GM21390 (cell line): ENCODE results near the gene CCL15.
"Not testable (repeated sequence)": the region's sequence is repeated elsewhere in the genome, so short reads cannot be mapped to it uniquely, and the experiment has no call there.

ENCODE experiments used
- ATAC-seq: cut with Tn5 transposase; IDR thresholded peaks from one replicate; pipeline ENCODE4 v1.9.1; 2021; ENCODE audit not compliant: unreplicated experiment

The CCL15 gene

DNA sequence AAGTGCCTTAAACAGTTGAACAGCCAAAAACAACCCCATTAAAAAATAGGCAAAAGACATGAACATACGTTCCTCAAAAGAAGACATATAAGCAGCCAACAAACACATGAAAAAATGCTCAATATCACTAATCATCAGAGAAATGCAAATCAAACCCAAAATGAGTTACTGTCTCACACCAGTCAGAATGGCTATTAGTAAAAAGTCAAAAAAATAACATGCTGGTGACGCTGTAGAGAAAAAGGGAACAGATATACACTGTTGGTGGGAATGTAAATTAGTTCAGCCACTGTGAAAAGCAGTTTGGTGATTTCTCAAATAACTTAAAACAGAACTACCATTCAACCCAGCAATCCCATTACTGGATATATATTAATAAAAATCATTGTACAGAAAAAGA is 6.0 kb downstream of the CCL15 start:
- not testable (repeated sequence) for ATAC-seq

DNA sequence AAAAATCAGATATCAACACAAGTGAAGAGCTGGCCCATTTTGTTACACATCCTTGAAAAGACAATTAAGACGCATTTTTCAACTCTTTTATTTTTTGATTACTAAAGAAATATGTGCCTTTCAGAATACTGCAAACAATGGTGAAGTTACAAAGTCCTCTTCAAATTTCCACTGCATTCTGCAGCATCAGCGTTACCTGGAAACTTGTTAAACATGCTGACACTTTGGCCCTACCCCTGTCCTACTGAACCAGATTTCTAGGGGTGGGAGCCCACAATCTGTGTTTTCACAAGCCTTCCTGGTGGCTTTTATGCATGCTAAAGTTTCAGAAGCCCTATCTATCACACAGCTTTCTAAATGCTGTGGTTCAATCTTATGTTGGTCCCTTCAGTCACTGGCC is 10.3 kb downstream of the CCL15 start:
- ATAC-seq = no peak

DNA sequence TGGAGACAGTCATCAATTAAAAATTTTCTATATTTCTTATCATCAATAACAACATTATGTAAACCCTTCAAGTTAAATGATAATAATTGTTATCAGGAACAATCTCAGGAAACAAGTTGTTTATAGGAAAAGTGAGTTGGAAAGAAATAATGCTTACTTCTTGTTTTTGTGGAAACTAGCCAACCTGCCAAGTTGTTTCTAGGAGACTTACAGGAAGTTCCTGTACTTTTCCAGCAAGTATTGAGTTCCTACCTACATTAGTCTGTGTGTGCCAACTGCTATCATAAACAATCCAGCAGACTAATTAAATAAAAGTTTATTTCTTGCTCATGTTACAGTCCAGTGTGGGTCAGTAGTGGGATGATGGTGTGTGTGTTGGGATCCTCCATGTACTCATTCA is 13.2 kb downstream of the CCL15 start:
- no peak for ATAC-seq

DNA sequence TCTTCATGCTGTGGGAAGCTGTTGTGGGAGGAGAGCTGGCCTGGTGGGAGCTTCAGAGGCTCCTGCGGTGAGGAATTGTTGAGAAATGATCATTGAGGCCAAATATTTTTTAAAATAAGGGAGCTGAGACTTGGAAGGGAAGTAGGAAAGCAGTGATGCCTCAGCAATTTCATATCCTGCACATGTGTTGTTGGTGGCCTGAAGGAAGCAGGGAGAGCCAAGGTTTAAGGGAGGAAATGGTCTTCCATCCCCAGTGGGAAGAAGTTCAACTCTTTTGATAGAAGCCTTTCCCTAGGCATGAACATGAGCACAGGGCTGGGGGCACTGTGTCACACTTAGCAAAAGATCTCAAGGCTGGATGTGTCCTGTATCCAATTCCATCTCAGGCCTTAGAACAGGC is 14.7 kb downstream of the CCL15 start, which contains the start of gene CCL14:
CCL14 (minus strand) TSS at position 87 of the 400 bp plus-strand sequence; CDS start at position 7, 80 bp downstream.
- ATAC-seq = no peak

DNA sequence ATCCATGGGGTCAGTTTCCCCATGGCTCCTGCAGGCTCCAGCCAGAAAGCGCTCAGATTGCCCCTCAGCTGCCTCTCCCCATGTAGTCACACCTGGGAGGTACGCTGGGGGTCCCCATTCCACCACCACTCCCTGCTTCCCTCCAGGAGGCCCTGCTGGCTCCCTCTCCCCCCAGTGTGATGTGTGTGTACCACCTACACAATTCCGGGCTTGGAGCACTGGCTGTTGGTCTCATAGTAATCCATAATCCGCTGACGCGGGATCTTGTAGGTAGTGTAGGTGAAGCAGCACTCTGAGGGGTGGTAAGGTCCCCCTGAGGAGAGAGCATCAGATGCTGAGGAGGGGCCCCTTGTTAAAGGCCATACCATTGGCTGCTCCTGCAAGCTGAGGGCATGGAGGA is 17.2 kb downstream of the CCL15 start:
- no peak for ATAC-seq

DNA sequence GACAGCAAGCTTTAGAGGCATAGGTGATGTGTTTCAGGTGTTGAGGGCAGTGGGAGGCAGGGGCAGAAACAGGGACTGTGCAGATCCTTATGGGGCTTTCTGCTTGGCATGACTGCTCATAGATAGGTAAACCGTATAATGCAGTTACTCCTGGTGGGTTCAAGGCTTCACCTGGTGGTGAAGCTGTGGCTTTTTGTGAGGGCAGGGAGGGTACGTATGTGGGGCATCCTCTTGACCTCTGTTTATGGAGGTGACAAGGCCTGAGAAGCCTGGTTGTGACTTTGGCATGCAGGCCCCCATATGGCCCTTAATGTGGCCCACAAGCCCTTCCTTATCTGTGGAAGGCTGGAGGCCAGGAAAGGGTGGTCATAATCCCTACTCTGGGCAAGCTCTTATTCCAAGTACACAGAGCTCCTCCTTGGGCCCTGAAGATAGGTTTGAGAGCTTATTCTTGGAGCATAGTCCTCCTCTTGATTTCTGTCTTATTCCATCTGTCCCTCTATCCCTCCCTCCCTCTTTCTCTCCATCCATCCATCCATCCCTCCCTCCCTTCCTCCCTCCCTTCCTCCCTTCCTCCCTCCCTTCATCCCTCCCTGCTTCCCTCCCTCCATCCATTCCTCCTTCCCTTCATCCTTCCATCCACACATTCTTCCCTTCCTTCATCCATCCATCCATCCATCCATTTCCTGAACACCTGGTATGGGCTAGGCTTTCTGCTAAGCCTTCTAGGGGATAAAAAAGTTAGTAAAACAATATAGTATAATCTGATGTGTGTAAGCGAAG is 18.8 kb downstream of the CCL15 start:
- no peak for ATAC-seq

DNA sequence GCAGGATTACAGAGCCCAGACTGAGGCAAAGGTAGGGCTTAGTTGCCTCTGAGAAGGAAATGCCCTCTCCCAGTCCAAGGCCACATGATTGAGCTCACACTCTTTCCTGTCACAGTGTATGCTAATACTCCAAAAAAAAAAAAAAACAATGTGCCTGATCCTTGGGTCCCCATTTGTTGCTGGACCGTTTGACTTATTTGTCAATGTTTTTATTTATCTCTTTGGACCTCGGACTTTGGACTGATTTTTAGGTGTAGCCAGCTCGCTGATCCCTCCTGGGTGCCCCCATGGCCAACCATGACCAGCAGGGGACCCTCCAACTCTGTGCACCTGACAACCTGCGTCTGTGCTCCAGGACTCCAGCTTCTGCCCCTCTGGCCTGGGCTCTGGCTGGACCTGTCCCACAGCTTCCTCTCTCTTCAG is 19.4 kb downstream of the CCL15 start:
- ATAC-seq = no peak

DNA sequence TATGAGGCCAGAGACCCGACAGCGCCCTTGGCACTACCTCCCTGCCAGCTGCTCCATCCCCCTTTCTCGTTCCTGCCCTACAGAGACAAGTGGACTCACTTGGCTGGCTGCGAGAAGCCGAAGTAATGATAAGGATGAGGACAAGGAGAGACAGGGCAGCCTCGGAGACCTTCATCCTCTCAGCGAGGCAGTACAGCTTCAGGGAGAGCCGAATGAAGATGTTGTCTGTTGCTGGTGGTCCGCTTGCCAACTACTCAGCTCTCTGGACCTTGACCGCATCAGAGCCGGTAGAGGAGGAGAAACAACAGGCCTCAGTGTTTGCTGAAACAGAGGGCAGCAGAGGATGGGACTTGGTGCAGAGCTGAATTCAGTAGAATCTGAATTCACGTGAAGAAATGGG is 20.1 kb downstream of the CCL15 start, which contains the start of gene CCL16:
CCL16 (minus strand) TSS at position 252 of the 400 bp plus-strand sequence; CDS start at position 175, 77 bp downstream.
- no peak for ATAC-seq

DNA sequence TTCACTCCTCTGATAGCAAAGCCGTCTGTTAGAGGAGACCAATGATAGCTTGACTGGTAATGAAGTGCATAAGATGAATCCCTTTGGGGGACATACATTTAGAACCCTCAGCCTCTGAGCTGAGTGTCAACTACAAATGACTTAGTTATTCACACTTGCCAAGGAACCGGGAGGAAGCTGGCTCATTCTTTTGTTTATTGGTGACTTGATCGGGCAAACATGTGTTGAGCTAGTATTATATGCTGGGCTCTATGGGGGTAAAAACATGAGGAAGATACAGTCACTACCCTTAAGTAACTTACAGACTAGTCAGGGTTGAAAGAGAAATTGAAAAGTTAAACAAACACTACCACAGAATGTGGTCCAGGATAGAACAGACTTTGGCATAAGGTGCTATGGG is 23.0 kb downstream of the CCL15 start:
- ATAC-seq = no peak

DNA sequence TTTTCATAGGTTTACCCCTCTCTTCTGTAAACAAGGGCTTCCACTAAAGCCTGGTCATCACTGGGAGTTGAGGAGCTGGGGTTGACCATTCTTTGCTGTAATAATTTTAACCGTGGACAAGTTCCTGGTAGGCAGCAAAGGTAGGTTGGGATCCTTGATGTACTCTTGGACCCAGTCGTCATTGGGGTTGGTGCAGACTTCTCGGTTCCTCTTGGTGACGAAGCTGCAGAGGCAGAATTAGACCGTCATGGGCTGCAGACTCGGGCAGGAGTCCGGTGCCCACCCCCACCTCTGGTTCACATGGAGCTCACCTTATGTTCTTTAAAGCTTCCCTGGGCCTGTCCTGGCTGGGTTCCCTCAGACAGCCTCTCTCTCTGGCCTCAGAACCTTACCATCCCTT is 23.8 kb downstream of the CCL15 start:
- ATAC-seq = no peak

DNA sequence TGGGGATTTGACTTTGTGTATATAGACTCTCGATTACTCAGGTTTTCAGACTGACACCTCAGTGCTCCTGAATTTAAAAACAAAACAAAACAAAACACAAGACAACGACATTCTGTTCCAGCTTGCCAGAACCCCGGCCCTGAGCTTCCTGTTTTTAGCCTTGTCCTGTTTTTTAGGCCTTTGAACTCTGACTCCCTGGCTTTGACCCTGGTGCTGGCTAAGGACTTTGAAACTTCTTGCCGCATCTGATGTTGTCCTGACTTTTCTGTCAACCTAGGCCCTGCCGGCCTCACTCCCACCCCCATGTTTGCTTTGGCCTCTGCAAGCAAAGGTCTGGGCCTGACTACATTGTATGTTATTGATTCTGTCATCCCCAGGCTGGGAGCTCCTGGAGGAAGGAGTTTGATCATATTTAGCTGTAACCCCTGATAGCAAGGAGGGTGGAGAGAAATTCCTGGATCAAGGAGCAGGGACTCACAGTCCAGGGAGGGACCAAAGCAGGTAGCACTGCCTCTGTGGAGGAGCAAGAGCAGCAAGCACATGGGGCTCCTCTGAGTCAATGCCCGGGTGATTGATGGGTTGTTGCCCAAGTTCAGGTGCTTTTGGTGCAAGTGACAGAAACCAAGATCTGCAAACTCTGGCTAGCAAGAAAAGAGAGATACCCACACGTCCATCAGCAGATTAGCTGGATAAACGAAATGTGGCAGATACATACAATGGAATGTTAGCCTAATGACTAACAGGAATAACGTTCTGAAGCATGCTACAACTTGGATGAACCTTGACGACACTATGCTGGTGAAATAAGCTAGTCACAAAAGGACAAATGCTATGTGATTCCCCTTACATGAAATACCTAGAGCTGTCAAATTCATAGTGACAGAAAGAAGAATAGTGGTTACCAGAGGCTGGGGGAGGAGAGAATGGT is 27.8 kb downstream of the CCL15 start:
- no peak for ATAC-seq

DNA sequence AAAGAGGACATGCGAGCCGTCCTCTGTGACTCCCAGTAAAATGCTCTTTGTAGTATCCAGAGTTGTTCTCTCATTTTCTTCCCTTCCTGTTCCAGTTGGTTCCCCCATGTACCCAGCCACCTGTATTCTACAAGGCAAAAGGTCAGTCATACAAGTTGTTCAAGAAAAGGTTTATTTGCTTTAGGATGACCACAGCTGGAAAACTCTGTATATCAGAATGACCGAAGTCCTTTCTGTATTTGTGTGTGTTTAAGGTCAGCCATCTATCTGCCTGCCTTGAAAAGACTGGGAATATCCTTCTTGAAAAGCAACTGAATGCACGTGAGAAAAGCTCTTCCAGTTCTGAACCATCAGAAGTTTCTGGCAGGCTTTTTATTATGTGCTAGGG is 28.4 kb downstream of the CCL15 start:
- no peak for ATAC-seq

DNA sequence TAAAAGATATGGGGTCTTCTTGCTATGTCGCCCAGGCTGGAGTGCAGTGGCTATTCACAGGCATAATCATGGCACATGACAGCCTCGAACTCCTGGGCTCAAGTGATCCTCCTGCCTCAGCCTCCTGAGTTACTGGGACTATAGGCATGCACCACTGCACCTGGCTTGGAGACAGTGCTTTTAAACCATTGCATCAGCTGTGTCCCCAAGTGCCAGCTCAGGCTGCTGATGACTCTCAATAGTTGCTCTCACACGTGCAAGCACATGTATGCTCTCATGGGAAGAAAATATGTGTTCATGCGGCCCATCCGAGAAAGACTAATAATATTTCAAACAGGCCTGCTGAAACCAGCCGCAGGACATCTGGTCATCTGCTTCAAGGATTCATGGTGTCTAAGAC is 28.8 kb downstream of the CCL15 start:
- no peak for ATAC-seq

DNA sequence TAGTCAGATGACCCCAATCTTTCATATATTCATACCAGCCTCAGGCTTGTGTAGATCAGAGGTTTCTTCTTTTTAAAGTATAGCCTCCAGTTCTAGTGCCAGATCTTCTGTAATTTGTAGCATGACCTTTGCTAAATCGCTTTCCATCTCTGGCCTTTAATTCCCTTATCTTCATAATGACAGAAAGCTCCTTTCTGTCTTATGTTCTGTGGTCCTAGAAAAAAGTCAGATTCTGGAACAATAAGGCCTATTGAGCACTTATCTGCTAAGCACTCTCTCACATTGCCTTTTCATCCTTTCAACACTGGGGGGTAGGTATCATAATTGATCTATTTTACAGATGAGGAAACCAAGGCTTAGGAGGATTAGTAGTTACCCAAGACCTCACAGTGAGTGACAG is 29.3 kb downstream of the CCL15 start:
- ATAC-seq = no peak

DNA sequence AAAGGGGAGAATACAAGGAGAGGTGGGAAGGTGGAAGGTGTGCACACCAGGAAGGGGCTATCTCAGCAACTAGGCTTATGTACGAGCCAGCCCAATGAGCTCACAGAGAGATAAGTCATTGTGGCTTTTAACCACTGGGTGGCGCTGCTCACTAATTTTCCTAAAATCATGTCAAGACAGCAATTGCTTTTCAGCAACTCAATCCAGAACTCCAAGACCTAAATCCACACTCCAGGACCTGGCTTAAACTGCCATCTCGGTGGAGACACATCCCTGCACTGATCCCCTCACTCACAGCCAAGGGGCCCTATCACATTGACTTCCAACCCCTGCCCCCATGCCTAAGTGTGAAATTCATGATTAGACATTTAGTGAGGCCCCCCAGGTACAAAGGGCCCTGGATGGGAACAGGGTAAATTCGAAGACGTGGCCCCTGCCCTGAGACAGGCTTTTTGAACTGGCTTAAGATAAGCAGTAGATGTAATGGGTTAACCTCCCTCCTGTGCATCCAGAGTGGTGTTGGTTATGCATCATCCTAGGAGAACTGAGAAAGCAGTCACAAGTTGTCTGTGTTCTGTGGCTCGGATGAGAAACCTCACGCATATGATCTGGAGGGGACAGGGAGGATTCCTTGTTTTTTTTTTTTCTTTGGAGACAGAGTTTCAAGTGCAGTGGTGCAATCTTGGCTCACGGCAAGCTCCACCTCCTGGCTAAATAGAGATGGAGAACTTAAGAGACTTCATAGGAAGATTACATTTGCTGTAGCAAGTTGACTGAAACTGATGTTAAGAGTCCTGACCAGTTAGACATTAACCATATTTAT is 31.6 kb downstream of the CCL15 start:
- no peak for ATAC-seq

DNA sequence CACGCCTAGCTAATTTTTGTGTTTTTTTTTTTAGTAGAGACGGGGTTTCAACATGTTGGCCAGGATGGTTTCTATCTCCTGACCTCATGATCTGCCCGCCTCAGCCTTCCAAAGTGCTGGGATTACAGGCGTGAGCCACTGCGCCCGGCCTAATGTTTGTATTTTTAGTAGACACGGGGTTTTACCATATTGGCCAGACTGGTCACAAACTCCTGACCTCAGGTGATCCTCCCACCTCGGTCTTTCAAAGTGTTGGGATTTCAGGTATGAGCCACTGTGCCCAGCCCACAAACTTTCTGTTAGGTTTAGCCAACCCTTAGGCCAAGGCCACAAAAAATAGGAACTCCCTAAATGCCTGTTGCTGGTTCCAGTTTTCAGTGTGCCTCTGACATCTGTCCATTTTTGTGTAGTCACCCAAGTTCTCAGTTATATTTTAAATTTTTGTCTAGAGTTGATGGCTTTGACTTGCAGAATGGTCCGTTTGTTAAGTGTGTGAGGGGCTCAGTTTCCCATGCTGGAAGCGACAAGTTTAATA is 32.8 kb downstream of the CCL15 start:
- ATAC-seq = no peak

DNA sequence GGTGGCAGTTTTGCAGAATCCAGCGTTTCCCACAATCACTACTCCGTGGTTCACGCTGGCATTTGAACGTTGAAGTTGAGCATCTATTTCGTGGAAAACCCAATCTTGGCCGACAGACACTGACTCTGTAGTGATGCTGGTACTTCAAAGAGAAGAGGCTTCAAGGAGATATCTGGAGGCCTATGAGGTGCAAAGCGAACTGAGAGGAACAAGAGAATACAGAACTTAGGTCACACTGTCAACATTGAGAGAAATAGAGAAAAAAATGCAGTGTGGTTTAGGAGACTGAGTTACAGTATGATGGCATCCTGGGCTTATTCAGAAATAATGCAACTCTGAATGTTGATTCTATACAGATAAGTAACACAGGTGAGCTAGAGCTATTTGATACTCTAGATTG is 36.1 kb downstream of the CCL15 start:
- no peak for ATAC-seq

DNA sequence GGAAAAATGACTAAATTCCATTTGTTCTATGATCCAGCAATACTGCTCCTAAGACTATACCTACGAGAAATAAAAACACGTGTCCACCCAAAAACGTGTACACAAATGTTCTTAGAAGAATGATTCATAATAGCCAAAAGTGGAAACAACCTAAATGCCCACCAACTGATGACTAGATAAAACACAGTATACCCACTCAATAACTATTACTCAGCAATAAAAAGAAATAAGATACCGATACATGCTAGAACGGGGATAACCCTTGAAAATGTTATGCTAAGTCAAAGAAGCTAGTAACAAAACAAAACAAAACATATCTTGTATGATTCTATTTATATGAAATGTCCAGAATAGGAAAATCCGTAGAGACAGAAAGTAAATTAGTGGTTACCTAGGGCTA is 37.7 kb downstream of the CCL15 start:
- ATAC-seq = no peak

DNA sequence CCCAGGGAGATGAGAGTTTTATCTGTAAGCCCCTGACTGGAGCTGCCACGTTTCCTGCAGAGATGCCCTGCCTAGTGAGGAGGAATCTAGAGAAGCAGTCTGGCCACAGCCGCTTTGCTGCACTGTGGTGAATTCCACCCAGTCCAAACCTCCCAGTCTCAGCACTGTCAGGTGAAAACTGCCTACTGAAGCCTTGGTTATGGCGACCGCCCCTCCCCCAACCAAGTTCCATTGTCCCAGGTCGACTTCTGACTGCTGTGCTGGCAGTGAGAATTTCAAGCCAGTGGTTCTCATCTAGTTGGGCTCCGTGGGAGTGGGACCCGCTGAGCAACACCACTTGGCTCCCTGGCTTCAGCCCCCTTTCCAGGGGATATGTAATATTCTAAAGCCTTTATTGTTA is 47.6 kb downstream of the CCL15 start:
- no peak for ATAC-seq

DNA sequence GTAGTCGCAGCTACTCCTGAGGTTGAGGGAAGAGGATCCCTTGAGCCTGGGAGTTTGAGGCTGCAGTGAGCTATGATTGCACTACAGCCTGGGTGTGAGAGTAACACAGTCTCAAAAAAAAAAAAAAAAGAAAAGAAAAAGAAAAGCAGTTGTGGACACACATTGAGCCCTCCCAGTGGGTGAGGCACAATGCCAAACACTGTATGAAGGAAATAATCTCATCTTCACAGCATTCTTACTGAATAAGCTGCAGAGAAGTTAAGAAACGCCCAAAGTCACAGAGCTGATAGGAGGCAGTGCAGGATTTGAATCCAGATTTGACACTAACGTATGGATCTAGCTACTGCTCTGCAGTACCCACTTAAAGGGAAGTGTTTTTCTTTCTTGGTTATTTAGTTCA is 52.0 kb downstream of the CCL15 start:
- no peak for ATAC-seq

DNA sequence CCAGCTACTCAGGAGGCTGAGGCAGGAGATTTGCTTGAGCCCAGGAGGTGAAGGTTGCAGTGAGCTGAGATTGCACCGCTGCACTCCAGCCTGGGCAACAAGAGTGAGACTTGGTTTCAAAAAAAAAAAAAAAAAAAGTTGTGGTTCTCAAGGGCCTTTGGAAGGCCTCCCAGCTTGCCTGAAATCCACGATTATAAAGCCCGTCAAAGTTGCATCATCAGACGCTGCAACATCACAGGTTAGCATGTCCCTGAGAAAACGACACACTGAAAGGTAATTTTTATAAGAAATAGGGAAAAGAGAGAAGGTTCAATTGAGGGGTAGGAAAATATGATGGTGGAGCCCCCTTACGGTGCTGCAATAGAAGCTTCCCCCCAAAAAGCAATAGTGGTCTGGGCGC is 53.3 kb downstream of the CCL15 start:
- no peak for ATAC-seq
